MCF 10A (cell line): ENCODE measurements around the gene TEAD1. TPM values are rescaled to one million over a fixed set of nuclear protein-coding genes. Genes with fewer than 3 reads are reported as not detected.

ENCODE experiments used
- BruUV-seq: library from RNA; stranded (reverse); fragments of 400-500 nt; replicated peaks from 2 replicates; lab custom pipeline; 2021; lab: Mats Ljungman, UMichigan
- CTCF ChIA-PET: fragments of 300-600 bp; sonication (Branson Sonifier 250); formaldehyde crosslinking; extraction: SDS; loops from one replicate; lab custom pipeline; 2021; ENCODE audit warnings: antibody characterized with exemption, inconsistent platforms; lab: Yijun Ruan, JAX
- POLR2A ChIA-PET: fragments of 300-600, 350-650 bp; sonication (Branson Sonifier 250); formaldehyde crosslinking; extraction: SDS; loops from one replicate; lab custom pipeline; 2020; ENCODE audit warnings: antibody characterized with exemption, inconsistent platforms; lab: Yijun Ruan, JAX
- DNase-seq: peaks from one replicate; pipeline ENCODE4 v3.0.0-alpha.2; 2018; ENCODE audit not compliant: unreplicated experiment
- H3K27ac Mint-ChIP-seq: one replicate; pipeline ENCODE4 v1.8.0; 2022; ENCODE audit warnings: mild to moderate bottlenecking, low read depth, mixed read lengths; ENCODE audit not compliant: unreplicated experiment
- H3K27me3 Mint-ChIP-seq: one replicate; pipeline ENCODE4 v1.8.0; 2022; ENCODE audit warnings: mixed read lengths; ENCODE audit not compliant: insufficient read depth, unreplicated experiment
- H3K36me3 Mint-ChIP-seq: one replicate; pipeline ENCODE4 v1.8.0; 2022; ENCODE audit warnings: mild to moderate bottlenecking, moderate library complexity, mixed read lengths; ENCODE audit not compliant: insufficient read depth, unreplicated experiment
- H3K4me1 Mint-ChIP-seq: one replicate; pipeline ENCODE4 v1.8.0; 2022; ENCODE audit warnings: mixed read lengths; ENCODE audit not compliant: insufficient read depth, unreplicated experiment
- H3K4me3 Mint-ChIP-seq: one replicate; pipeline ENCODE4 v1.8.0; 2022; ENCODE audit warnings: mild to moderate bottlenecking, moderate library complexity, mixed read lengths; ENCODE audit not compliant: unreplicated experiment
- H3K9me3 Mint-ChIP-seq: one replicate; pipeline ENCODE4 v1.8.0; 2022; ENCODE audit warnings: mixed read lengths; ENCODE audit not compliant: unreplicated experiment
- intact Hi-C: fragments of 100-400 bp; cut with micrococcal nuclease; formaldehyde crosslinking; loops from 2 replicates; pipeline ENCODE4 v1.14.1; 2022
- total RNA-seq: library from RNA; stranded (reverse); gene quantifications from 2 replicates; pipeline ENCODE4 v1.2.3, GENCODE V29; 2022
- TF ChIP-seq, protein P1 (sequence below): fragments of 200-600 bp; IDR thresholded peaks from one replicate; pipeline ENCODE4 v1.8.0; 2022; ENCODE audit warnings: antibody characterized with exemption, mild to moderate bottlenecking; ENCODE audit not compliant: unreplicated experiment

Gene TEAD1
- total RNA-seq, 1 experiment from 2014 or later, result 123 TPM

DNA sequence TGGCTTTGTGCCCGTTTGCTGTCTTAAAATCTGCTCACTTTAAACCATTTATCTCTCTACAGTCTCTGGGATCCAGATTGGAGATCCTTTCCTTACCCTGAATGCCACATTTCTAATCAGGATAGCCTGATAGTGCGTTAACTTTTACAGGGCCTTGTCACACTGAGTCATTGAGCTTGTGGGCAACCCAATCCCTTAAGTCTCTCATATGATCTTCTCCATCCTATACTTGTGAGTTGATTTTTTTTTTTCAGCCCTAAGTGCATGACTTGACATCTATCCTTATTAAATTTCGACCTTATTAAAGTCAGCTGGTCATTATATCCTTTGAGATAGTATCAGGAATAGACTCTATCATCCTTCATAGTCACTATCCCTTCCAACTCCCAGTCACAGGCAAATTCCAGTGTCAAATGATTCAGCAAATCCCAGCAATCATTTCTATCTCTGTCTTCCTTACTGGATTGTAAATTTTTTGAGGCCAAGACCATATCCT lies 57.7 kb downstream of the TEAD1 start:
- no TSS peak for BruUV-seq
- no peak overlapping the region for H3K27ac Mint-ChIP-seq
- TF ChIP-seq, protein P1, sequence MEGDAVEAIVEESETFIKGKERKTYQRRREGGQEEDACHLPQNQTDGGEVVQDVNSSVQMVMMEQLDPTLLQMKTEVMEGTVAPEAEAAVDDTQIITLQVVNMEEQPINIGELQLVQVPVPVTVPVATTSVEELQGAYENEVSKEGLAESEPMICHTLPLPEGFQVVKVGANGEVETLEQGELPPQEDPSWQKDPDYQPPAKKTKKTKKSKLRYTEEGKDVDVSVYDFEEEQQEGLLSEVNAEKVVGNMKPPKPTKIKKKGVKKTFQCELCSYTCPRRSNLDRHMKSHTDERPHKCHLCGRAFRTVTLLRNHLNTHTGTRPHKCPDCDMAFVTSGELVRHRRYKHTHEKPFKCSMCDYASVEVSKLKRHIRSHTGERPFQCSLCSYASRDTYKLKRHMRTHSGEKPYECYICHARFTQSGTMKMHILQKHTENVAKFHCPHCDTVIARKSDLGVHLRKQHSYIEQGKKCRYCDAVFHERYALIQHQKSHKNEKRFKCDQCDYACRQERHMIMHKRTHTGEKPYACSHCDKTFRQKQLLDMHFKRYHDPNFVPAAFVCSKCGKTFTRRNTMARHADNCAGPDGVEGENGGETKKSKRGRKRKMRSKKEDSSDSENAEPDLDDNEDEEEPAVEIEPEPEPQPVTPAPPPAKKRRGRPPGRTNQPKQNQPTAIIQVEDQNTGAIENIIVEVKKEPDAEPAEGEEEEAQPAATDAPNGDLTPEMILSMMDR, result no peak
- no peak overlapping the region for H3K4me3 Mint-ChIP-seq
- no peaks in the 10 kb centered on the region for H3K27me3 Mint-ChIP-seq
- POLR2A ChIA-PET, result no interaction called here
- CTCF ChIA-PET, result interaction anchor here (0.6 to 1.1 kb wide), 4 partner anchors 16 to 157 kb away, joined by 3 read pairs; no protein-coding TSS in a partner anchor
- no peaks in the 10 kb centered on the region for H3K36me3 Mint-ChIP-seq
- intact Hi-C loops, result no loop called here
- peaks cover 24% of the 10 kb centered on the region for H3K4me1 Mint-ChIP-seq
- DNase-seq, result no peak
- H3K9me3 Mint-ChIP-seq, result no peaks in the 10 kb centered on the region

DNA sequence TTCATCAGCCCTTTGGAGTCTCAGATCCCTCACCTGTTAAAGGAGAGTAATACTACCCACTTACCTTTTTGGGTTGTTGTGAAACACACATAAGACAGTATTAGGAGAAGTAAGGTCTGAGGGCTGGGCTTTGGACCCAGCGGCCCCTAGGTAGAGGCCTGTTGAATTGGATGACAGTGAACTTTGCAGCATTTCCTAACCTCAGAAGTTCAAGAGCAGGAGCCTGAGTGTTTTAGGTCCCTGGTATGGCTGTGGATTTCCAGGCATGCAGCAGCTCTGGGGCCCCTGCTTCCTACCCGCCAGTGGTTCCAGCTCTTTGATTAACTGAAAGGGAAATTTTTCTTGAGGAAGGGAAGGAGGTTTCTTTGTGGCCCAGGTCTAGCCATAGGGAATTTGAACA lies 58.9 kb downstream of the TEAD1 start:
- Mint-ChIP-seq H3K27me3 (no peaks in the 10 kb centered on the region), H3K36me3 (no peaks in the 10 kb centered on the region), H3K9me3 (no peaks in the 10 kb centered on the region), H3K4me1 (peaks cover 16% of the 10 kb centered on the region), H3K4me3 (no peak overlapping the region), H3K27ac (no peak overlapping the region)
- TF ChIP-seq, protein P1, result no peak
- CTCF ChIA-PET, result interaction anchor here (0.6 to 0.7 kb wide), 3 partner anchors 20 to 515 kb away, joined by 3 to 4 read pairs (median 3); no protein-coding TSS in a partner anchor
- no peak for DNase-seq
- BruUV-seq, result no TSS peak
- intact Hi-C loops, result no loop called here
- POLR2A ChIA-PET, result interaction anchor here (0.6 kb wide), 1 partner anchor 71 kb away, joined by 3 read pairs; no protein-coding TSS in a partner anchor

DNA sequence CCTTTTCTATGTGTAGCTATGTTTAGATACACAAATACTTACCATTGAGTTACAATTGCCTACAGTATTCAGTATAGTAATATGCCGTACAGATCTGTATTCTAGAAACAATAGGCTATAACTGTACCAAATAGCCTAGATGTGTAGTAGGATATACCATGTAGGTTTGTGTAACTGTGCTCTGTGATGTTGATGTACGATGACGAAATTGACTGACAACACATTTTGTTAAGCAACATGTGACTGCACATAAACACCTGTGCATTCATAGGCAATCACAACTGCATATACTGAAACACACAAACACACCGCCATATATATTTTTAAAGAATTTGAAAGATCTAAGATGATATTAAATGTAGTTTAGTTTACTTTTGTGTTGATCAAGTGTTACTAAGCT lies 60.4 kb downstream of the TEAD1 start:
- CTCF ChIA-PET, result interaction anchor here (0.6 to 0.9 kb wide), 2 partner anchors 84 to 717 kb away, joined by 3 read pairs; no protein-coding TSS in a partner anchor
- no peaks in the 10 kb centered on the region for H3K27me3 Mint-ChIP-seq
- H3K4me1 Mint-ChIP-seq, result peaks cover 18% of the 10 kb centered on the region
- no peaks in the 10 kb centered on the region for H3K9me3 Mint-ChIP-seq
- POLR2A ChIA-PET, result interaction anchor here (1.1 to 4.0 kb wide), 4 partner anchors 10 to 33 kb away, joined by 3 to 27 read pairs (median 8); no protein-coding TSS in a partner anchor
- no TSS peak for BruUV-seq
- H3K36me3 Mint-ChIP-seq, result no peaks in the 10 kb centered on the region
- intact Hi-C loops, result no loop called here
- no peak overlapping the region for H3K4me3 Mint-ChIP-seq
- peak; percentile 25 for DNase-seq
- TF ChIP-seq, protein P1, result no peak
- no peak overlapping the region for H3K27ac Mint-ChIP-seq

DNA sequence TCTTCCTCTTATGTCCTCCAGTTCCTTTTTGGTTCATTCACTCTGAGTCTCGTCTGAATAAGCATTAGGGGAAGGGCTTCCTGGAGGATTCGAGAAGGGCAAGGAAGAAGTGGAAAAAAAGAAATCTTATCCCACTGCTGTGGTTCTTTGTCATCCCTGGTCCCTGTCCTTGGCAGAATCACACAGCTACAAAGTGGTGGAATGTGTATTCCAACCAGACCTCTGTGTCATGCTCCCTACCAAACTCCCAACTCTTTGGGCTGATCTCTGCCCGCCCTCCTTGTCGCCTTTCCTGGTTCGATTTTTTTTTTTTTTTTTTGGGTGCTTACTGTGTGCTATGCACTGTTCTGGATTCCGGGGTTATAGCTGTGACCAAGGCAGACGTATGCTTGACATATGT lies 61.0 kb downstream of the TEAD1 start:
- ChIA-PET POLR2A (interaction anchor here (1.6 to 4.0 kb wide), 3 partner anchors 11 to 19 kb away, joined by 7 to 27 read pairs (median 8); no protein-coding TSS in a partner anchor), CTCF (no interaction called here)
- Mint-ChIP-seq H3K36me3 (no peaks in the 10 kb centered on the region), H3K4me3 (no peak overlapping the region), H3K27ac (no peak overlapping the region), H3K9me3 (no peaks in the 10 kb centered on the region), H3K27me3 (no peaks in the 10 kb centered on the region), H3K4me1 (peaks cover 20% of the 10 kb centered on the region)
- TF ChIP-seq, protein P1, result no peak
- DNase-seq, result no peak
- BruUV-seq, result no TSS peak
- intact Hi-C loops, result no loop called here
